Brain microvascular endothelial cell (primary cell): Measurements from ENCODE around the gene MZB1.
"Not testable (repeated sequence)": the region's sequence is repeated elsewhere in the genome, so short reads cannot be mapped to it uniquely, and the experiment has no call there.

Experiments used
- DNase-seq: peaks from one replicate; pipeline ENCODE4 v3.0.0-alpha.2; 2020
- H3K27ac ChIP-seq: fragments of 250-450 bp; sonication (Bioruptor Pico); 2 replicates; pipeline ENCODE4 v1.5.1; 2020; ENCODE audit warnings: mild to moderate bottlenecking, moderate library complexity
- H3K27me3 ChIP-seq: fragments of 250-450 bp; sonication (Bioruptor Pico); replicated peaks from 2 replicates; pipeline ENCODE4 v1.5.1; 2020; ENCODE audit warnings: mild to moderate bottlenecking
- H3K36me3 ChIP-seq: fragments of 250-450 bp; sonication (Bioruptor Pico); replicated peaks from 2 replicates; pipeline ENCODE4 v1.5.1; 2020; ENCODE audit warnings: mild to moderate bottlenecking
- H3K4me3 ChIP-seq: 2 replicates; pipeline ENCODE4 v1.5.1; 2011; ENCODE audit warnings: low read depth, mild to moderate bottlenecking, control low read depth, low read length, moderate library complexity
- CTCF ChIP-seq: IDR thresholded peaks from 2 replicates; pipeline ENCODE4 v1.5.1; 2011; ENCODE audit warnings: low read depth, mild to moderate bottlenecking, moderate library complexity, low read length, control low read depth, inconsistent platforms; ENCODE audit errors: missing control alignments
- in situ Hi-C: cut with HindIII; loops from 2 replicates; pipeline ENCODE4 v1.10.0; 2017; ENCODE audit warnings: low sequenced_read_pairs, low pct_ligation_motif_present

Gene MZB1

GRCh38 chr5:139414581-139415130 is 24.9 kb upstream of the MZB1 start:
- H3K27ac ChIP-seq, result no peak overlapping the region
- in situ Hi-C loops, result loop anchor here (10.0 to 25.0 kb wide), 2 partner anchors 100 to 348 kb away; no protein-coding TSS in a partner anchor
- H3K36me3 ChIP-seq, result peaks cover 10% of the 10 kb centered on the region
- H3K27me3 ChIP-seq, result no peaks in the 10 kb centered on the region
- H3K4me3 ChIP-seq, result no peak overlapping the region
- TF ChIP-seq CTCF, result no peak
- DNase-seq, result no peak

GRCh38 chr5:139413963-139414362 is 24.2 kb upstream of the MZB1 start:
- Histone ChIP-seq H3K4me3 (no peak overlapping the region), H3K27me3 (no peaks in the 10 kb centered on the region), H3K27ac (no peak overlapping the region), H3K36me3 (peaks cover 5% of the 10 kb centered on the region)
- TF ChIP-seq CTCF, result no peak
- DNase-seq, result no peak
- in situ Hi-C loops, result loop anchor here (10.0 to 25.0 kb wide), 2 partner anchors 101 to 348 kb away; no protein-coding TSS in a partner anchor

- Histone ChIP-seq H3K27ac (no peak overlapping the region), H3K4me3 (no peak overlapping the region), H3K27me3 (no peaks in the 10 kb centered on the region), H3K36me3 (no peaks in the 10 kb centered on the region)
- no peak for DNase-seq
- TF ChIP-seq CTCF, result no peak
- in situ Hi-C loops, result loop anchor here (10.0 to 25.0 kb wide), 2 partner anchors 102 to 349 kb away; no protein-coding TSS in a partner anchor
These were observed 23.4 kb upstream of the MZB1 start for GRCh38 chr5:139413153-139413552.

GRCh38 chr5:139410993-139411828 is 21.5 kb upstream of the MZB1 start:
- H3K36me3 ChIP-seq, result no peaks in the 10 kb centered on the region
- no peaks in the 10 kb centered on the region for H3K27me3 ChIP-seq
- TF ChIP-seq CTCF, result no peak
- in situ Hi-C loops, result loop anchor here (10.0 to 25.0 kb wide), 2 partner anchors 104 to 351 kb away; no protein-coding TSS in a partner anchor
- H3K4me3 ChIP-seq, result no peak overlapping the region
- no peak for DNase-seq
- no peak overlapping the region for H3K27ac ChIP-seq

- H3K36me3 ChIP-seq, result no peaks in the 10 kb centered on the region
- DNase-seq, result no peak
- in situ Hi-C loops, result loop anchor here (10.0 to 25.0 kb wide), 2 partner anchors 104 to 352 kb away; no protein-coding TSS in a partner anchor
- no peak overlapping the region for H3K4me3 ChIP-seq
- H3K27ac ChIP-seq, result no peak overlapping the region
- TF ChIP-seq CTCF, result no peak
- H3K27me3 ChIP-seq, result no peaks in the 10 kb centered on the region
These were observed 20.6 kb upstream of the MZB1 start for GRCh38 chr5:139410121-139410992.

GRCh38 chr5:139409116-139409515 is 19.4 kb upstream of the MZB1 start:
- H3K4me3 ChIP-seq, H3K36me3 ChIP-seq: not testable (repeated sequence)
- in situ Hi-C loops, result loop anchor here (25.0 kb wide), 1 partner anchor 353 kb away; no protein-coding TSS in a partner anchor

More at GRCh38 chr5:139409116-139409515, 19.4 kb upstream of the MZB1 start:
- not testable (repeated sequence) for H3K27ac ChIP-seq, DNase-seq, H3K27me3 ChIP-seq
